ENCODE data around the gene BACH1. TPM values are rescaled to one million over a fixed set of nuclear protein-coding genes. Genes with fewer than 3 reads are reported as not detected.

BACH1 gene
- total RNA-seq, 1 experiment from 2014 or later, result 48.7 TPM

DNA sequence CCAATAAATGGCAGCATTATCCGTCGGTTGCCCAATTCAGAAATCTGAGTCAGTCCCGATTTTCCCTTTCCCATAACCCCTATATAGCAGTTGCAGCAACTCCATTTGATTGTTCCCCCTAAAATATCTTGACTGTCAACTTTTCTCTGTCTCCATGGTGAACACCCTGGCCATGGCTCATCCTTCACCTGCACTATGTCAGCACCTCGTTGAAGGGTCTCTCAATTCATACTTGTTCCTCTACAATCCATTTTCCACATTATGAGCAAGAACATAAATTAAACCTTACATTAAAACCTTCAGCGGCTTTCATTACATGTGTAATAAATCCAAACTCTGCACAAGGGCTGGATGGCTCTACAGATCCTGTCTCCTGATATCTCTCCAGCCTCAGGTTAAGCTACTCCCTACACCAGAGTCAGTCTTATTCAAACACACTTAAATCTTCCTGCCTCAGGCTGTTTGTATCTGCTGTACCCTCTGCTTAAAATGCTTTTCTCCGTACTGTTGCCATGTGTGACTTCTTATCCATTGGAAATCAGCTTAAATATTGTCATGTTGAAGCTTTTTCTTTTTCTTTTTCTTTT, 87.3 kb downstream of the BACH1 start (continued):
- TF ChIP-seq ATF1 (CRISPR knock-in tag; IDR thresholded peaks at IDR 0.05) (no peak), CBFB (CRISPR knock-in tag; IDR thresholded peaks at IDR 0.05; ENCODE audit: low read depth) (no peak), ZNF423 (CRISPR knock-in tag; IDR thresholded peaks at IDR 0.05) (no peak), FOXP1 (CRISPR knock-in tag; IDR thresholded peaks at IDR 0.05; ENCODE audit: borderline replicate concordance) (no peak), TEAD4 (CRISPR knock-in tag; IDR thresholded peaks at IDR 0.05) (no peak), USF2 (CRISPR knock-in tag; IDR thresholded peaks at IDR 0.05) (no peak)
- TF ChIP-seq, protein P1, sequence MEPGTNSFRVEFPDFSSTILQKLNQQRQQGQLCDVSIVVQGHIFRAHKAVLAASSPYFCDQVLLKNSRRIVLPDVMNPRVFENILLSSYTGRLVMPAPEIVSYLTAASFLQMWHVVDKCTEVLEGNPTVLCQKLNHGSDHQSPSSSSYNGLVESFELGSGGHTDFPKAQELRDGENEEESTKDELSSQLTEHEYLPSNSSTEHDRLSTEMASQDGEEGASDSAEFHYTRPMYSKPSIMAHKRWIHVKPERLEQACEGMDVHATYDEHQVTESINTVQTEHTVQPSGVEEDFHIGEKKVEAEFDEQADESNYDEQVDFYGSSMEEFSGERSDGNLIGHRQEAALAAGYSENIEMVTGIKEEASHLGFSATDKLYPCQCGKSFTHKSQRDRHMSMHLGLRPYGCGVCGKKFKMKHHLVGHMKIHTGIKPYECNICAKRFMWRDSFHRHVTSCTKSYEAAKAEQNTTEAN (CRISPR knock-in tag; IDR thresholded peaks at IDR 0.05), result no peak
- TF ChIP-seq, protein P2, sequence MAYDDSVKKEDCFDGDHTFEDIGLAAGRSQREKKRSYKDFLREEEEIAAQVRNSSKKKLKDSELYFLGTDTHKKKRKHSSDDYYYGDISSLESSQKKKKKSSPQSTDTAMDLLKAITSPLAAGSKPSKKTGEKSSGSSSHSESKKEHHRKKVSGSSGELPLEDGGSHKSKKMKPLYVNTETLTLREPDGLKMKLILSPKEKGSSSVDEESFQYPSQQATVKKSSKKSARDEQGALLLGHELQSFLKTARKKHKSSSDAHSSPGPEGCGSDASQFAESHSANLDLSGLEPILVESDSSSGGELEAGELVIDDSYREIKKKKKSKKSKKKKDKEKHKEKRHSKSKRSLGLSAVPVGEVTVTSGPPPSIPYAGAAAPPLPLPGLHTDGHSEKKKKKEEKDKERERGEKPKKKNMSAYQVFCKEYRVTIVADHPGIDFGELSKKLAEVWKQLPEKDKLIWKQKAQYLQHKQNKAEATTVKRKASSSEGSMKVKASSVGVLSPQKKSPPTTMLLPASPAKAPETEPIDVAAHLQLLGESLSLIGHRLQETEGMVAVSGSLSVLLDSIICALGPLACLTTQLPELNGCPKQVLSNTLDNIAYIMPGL (CRISPR knock-in tag; IDR thresholded peaks at IDR 0.05), result no peak

GRCh38 chr21:29386803-29387202, 88.1 kb downstream of the BACH1 start:
- TF ChIP-seq EMX1 (CRISPR knock-in tag; IDR thresholded peaks at IDR 0.05) (no peak), FOXK1 (CRISPR knock-in tag; IDR thresholded peaks at IDR 0.05) (no peak), SMAD3 (CRISPR knock-in tag; IDR thresholded peaks at IDR 0.05; ENCODE audit: borderline replicate concordance) (no peak), ESRRA (CRISPR knock-in tag; IDR thresholded peaks at IDR 0.05; ENCODE audit: borderline replicate concordance) (no peak), ZNF396 (CRISPR knock-in tag; IDR thresholded peaks at IDR 0.05; ENCODE audit: borderline replicate concordance) (no peak), ZBTB21 (CRISPR knock-in tag; IDR thresholded peaks at IDR 0.05; ENCODE audit: borderline replicate concordance) (no peak), GABPB1 (CRISPR knock-in tag; IDR thresholded peaks at IDR 0.05) (no peak), ZNF532 (CRISPR knock-in tag; IDR thresholded peaks at IDR 0.05; ENCODE audit: borderline replicate concordance) (no peak), TCF7 (CRISPR knock-in tag; IDR thresholded peaks at IDR 0.05; ENCODE audit: low read depth) (no peak), ZNF281 (CRISPR knock-in tag; IDR thresholded peaks at IDR 0.05) (no peak), ATF1 (CRISPR knock-in tag; IDR thresholded peaks at IDR 0.05) (no peak)
- TF ChIP-seq, protein P3, sequence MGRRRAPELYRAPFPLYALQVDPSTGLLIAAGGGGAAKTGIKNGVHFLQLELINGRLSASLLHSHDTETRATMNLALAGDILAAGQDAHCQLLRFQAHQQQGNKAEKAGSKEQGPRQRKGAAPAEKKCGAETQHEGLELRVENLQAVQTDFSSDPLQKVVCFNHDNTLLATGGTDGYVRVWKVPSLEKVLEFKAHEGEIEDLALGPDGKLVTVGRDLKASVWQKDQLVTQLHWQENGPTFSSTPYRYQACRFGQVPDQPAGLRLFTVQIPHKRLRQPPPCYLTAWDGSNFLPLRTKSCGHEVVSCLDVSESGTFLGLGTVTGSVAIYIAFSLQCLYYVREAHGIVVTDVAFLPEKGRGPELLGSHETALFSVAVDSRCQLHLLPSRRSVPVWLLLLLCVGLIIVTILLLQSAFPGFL (CRISPR knock-in tag; IDR thresholded peaks at IDR 0.05; ENCODE audit: borderline replicate concordance), result no peak
- TF ChIP-seq, protein P4, sequence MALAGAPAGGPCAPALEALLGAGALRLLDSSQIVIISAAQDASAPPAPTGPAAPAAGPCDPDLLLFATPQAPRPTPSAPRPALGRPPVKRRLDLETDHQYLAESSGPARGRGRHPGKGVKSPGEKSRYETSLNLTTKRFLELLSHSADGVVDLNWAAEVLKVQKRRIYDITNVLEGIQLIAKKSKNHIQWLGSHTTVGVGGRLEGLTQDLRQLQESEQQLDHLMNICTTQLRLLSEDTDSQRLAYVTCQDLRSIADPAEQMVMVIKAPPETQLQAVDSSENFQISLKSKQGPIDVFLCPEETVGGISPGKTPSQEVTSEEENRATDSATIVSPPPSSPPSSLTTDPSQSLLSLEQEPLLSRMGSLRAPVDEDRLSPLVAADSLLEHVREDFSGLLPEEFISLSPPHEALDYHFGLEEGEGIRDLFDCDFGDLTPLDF (CRISPR knock-in tag; IDR thresholded peaks at IDR 0.05), result no peak
- Mint-ChIP-seq H3K4me3 (no peak overlapping the region), H3K36me3 (no peaks in the 10 kb centered on the region), H3K27me3 (ENCODE audit: low read depth) (no peaks in the 10 kb centered on the region), H3K4me1 (no peaks in the 10 kb centered on the region), H3K27ac (no peak overlapping the region), H3K9me3 (peaks cover 4% of the 10 kb centered on the region; the same call in 1 of the 2 replicates)
- ChIA-PET POLR2A (no interaction called here), CTCF (interaction anchor here (2.1 kb wide), 1 partner anchor 10 kb away, joined by 11 read pairs; no protein-coding TSS in a partner anchor)
- ATAC-seq (no peak), DNase-seq (ENCODE audit: low spot score) (no peak)

All from WTC11 (cell line).